Transverse colon (tissue), 4 donors: Measurements from ENCODE around the gene SRPRB. TPM values are rescaled to one million over a fixed set of nuclear protein-coding genes. Genes with fewer than 3 reads are reported as not detected.

ENCODE experiments used
- DNase-seq: peaks from one replicate; pipeline ENCODE4 v3.0.0-alpha.2; 2019
- H3K27ac ChIP-seq, 4 donors: fragments of 200-600 bp; sonication (generic); 2 replicates each; pipeline ENCODE4 v1.5.1; 2016 to 2018; ENCODE audit warnings: inconsistent platforms in 4 of 4
- H3K27me3 ChIP-seq: fragments of 200-600 bp; sonication (generic); 2 replicates; pipeline ENCODE4 v1.5.1; 2017; ENCODE audit warnings: inconsistent platforms
- H3K36me3 ChIP-seq, 4 donors: fragments of 200-600 bp; sonication (generic); 2 replicates each; pipeline ENCODE4 v1.5.1; 2017 to 2019; ENCODE audit warnings: inconsistent platforms in 4 of 4
- H3K4me1 ChIP-seq, 4 donors: fragments of 200-600 bp; sonication (generic); 2 replicates each; pipeline ENCODE4 v1.5.1; 2017 to 2020; ENCODE audit warnings: inconsistent platforms in 4 of 4
- H3K4me3 ChIP-seq, 4 donors: fragments of 200-600 bp; sonication (generic); 1 replicate in 1 of 4; 2 replicates in 3 of 4; pipeline versions ENCODE4 v1.5.1 to v1.6.1; 2017 to 2019; ENCODE audit warnings: inconsistent platforms in 4 of 4
- H3K9me3 ChIP-seq, 2 donors: fragments of 200-600 bp; sonication (generic); 2 replicates each; pipeline ENCODE4 v1.5.1; 2017 to 2019; ENCODE audit warnings: inconsistent platforms in 2 of 2
- EP300 ChIP-seq: sonication (generic); formaldehyde crosslinking; IDR thresholded peaks from one replicate; pipeline ENCODE4 v1.6.1; 2017; ENCODE audit warnings: antibody characterized with exemption, low read depth
- POLR2A ChIP-seq: fragments of 450-650 bp; IDR thresholded peaks from one replicate; pipeline ENCODE4 v1.6.1; 2016; ENCODE audit warnings: antibody characterized with exemption, mild to moderate bottlenecking, moderate library complexity
- POLR2AphosphoS5 ChIP-seq, 3 donors: sonication (generic); formaldehyde crosslinking; IDR thresholded peaks; one replicate each; pipeline ENCODE4 v1.6.1; 2016; ENCODE audit warnings: antibody characterized with exemption in 3 of 3
- WGBS, 2 donors: methylation state at CpG; one replicate each; pipeline ENCODE4 v1.1.5; 2018; ENCODE audit warnings: low coverage in 1 of 2; 5-methylcytosine and 5-hydroxymethylcytosine counted together
- in situ Hi-C, 4 donors: fragments of 200-750 bp; cut with MboI; loops; one replicate each; pipeline versions ENCODE4 v1.15.0 to v1.15.1; 2017; ENCODE audit warnings: low sequenced_read_pairs in 3 of 4, low pct_ligation_motif_present in 1 of 4, low pct_unique_long_range_greater_than_20kb in 1 of 4
- intact Hi-C: fragments of 100-400 bp; cut with DNase I; formaldehyde crosslinking; loops from one replicate; pipeline ENCODE4 v1.15.1; 2023; ENCODE audit warnings: low total_unique reads
- total RNA-seq, 4 donors: library from RNA; depleted of rRNA; stranded (reverse); fragments of >200 nt; gene quantifications; one replicate each; pipeline ENCODE4 v1.1.0, GENCODE V29; 2016
- TF ChIP-seq, protein P1 (sequence below), 5 experiments: fragments of 200-600 bp in 3 of 5; fragments of 450-650 bp in 2 of 5; sonication (generic) in 3 of 5; IDR thresholded peaks; 1 replicate in 2 of 5; 2 replicates in 3 of 5; pipeline ENCODE4 v1.5.1; 2016 to 2017; ENCODE audit warnings: antibody characterized with exemption in 5 of 5, inconsistent platforms in 3 of 5, mild to moderate bottlenecking in 2 of 5, moderate library complexity in 1 of 5

The SRPRB gene
- total RNA-seq, 4 donors from 2014 or later = 1.5 to 14.6 (median 8.1) TPM

DNA sequence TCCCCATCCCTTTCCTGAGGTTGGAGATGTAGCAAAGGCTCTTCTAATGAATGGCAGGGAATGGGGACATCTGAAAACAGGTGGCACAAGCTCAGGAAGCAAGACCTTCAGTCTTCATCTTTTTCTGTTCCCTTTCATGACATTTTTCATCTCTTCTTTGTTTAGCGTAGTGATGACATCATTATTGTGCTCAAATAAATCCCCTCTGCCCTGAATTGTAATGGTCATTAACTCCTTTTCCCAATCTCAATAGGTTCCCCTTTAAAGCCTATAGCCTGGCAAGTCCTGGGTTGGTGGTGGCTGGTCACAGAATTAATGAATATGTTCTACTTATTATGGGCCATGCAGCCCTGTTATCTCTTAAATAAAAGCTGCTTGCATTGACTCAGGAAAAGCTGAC lies 38.0 kb upstream of the SRPRB start:
- DNase-seq = no peak
- Histone ChIP-seq H3K4me1 (no peaks in the 10 kb centered on the region), H3K27ac (no peak overlapping the region), H3K4me3 (no peak overlapping the region), H3K9me3 (no peaks in the 10 kb centered on the region), H3K36me3 (no peaks in the 10 kb centered on the region), H3K27me3 (no peaks in the 10 kb centered on the region)
- WGBS, 2 donors = 90% methylated on average over 1 of the region's 1 CpG
- intact Hi-C loops (no loop called here), in situ Hi-C loops (no loop called here)
- TF ChIP-seq POLR2A (no peak), POLR2AphosphoS5 (IDR thresholded peaks at IDR 0.05) (no peak), EP300 (no peak)
- TF ChIP-seq, protein P1, sequence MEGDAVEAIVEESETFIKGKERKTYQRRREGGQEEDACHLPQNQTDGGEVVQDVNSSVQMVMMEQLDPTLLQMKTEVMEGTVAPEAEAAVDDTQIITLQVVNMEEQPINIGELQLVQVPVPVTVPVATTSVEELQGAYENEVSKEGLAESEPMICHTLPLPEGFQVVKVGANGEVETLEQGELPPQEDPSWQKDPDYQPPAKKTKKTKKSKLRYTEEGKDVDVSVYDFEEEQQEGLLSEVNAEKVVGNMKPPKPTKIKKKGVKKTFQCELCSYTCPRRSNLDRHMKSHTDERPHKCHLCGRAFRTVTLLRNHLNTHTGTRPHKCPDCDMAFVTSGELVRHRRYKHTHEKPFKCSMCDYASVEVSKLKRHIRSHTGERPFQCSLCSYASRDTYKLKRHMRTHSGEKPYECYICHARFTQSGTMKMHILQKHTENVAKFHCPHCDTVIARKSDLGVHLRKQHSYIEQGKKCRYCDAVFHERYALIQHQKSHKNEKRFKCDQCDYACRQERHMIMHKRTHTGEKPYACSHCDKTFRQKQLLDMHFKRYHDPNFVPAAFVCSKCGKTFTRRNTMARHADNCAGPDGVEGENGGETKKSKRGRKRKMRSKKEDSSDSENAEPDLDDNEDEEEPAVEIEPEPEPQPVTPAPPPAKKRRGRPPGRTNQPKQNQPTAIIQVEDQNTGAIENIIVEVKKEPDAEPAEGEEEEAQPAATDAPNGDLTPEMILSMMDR (IDR thresholded peaks at IDR 0.05) = no peak

DNA sequence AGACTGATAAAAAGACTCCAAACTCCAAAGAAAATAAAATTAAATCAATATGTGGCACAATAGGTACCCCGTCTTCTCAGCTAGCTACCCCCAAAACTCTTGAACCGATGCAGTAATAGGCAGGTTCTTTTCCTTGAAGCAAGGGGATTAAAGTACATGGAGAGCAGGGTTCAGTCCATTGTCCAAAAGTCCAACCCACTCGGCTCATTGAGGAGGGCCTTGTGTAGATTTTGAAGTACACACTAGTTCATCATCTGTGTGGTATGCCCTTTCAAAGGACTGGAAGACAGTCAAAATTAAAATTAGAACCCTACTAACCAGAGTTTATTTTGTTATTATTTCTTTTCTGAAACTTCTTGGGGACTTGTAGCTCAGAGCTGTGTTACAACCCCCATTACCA lies 36.1 kb upstream of the SRPRB start:
- Histone ChIP-seq H3K9me3 (no peaks in the 10 kb centered on the region), H3K27ac (no peak overlapping the region), H3K4me1 (no peaks in the 10 kb centered on the region), H3K36me3 (no peaks in the 10 kb centered on the region), H3K27me3 (no peaks in the 10 kb centered on the region), H3K4me3 (no peak overlapping the region)
- WGBS, 2 donors = 75 to 83% methylated on average over 3 of the region's 3 CpGs
- no peak for DNase-seq
- intact Hi-C loops (no loop called here), in situ Hi-C loops (no loop called here)
- no peak for TF ChIP-seq POLR2A
- TF ChIP-seq, protein P1 (IDR thresholded peaks at IDR 0.05) = no peak
- TF ChIP-seq EP300 = no peak
- TF ChIP-seq POLR2AphosphoS5 (IDR thresholded peaks at IDR 0.05) = no peak

- TF ChIP-seq POLR2AphosphoS5 (IDR thresholded peaks at IDR 0.05) = no peak
- TF ChIP-seq, protein P1 (IDR thresholded peaks at IDR 0.05) = no peak
- TF ChIP-seq POLR2A = no peak
- TF ChIP-seq EP300 = no peak
- H3K4me3 ChIP-seq = no peak overlapping the region
- no peak for DNase-seq
- intact Hi-C loops (no loop called here), in situ Hi-C loops (no loop called here)
- H3K27me3 ChIP-seq = no peaks in the 10 kb centered on the region
- H3K27ac ChIP-seq = no peak overlapping the region
- H3K4me1 ChIP-seq = no peaks in the 10 kb centered on the region
- H3K9me3 ChIP-seq = no peaks in the 10 kb centered on the region
- no peaks in the 10 kb centered on the region for H3K36me3 ChIP-seq
- 71 to 89% methylated on average over 2 to 3 of the region's 3 CpGs for WGBS, 2 donors
Measured at GRCh38 chr3:133773732-133774131, 31.9 kb upstream of the SRPRB start.

DNA sequence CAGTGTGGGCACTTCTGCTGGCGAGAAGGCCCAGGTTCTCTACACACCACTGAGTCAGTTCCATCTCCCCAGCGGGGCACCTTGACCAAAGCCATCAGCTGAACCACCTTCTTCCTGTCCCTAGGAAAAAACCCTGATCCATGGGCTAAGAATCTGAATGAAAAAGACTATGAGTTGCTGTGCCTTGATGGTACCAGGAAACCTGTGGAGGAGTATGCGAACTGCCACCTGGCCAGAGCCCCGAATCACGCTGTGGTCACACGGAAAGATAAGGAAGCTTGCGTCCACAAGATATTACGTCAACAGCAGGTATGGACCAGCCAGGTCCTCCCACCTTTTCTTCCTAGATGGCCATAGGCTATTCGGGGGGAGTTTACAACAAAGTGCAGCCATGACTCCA lies 30.3 kb upstream of the SRPRB start:
- intact Hi-C loops = no loop called here
- no peak for TF ChIP-seq EP300
- no peak for TF ChIP-seq POLR2AphosphoS5 (IDR thresholded peaks at IDR 0.05)
- TF ChIP-seq, protein P1 (IDR thresholded peaks at IDR 0.05) = no peak
- no peak for TF ChIP-seq POLR2A

More for the DNA sequence above, 30.3 kb upstream of the SRPRB start:
- no peak overlapping the region for H3K4me3 ChIP-seq
- 89% methylated on average over 9 of the region's 9 CpGs; no CpG with 5 or more reads in 1 of the 2 donors for WGBS, 2 donors
- in situ Hi-C loops = no loop called here
- H3K4me1 ChIP-seq = no peaks in the 10 kb centered on the region
- no peaks in the 10 kb centered on the region for H3K27me3 ChIP-seq
- no peaks in the 10 kb centered on the region for H3K36me3 ChIP-seq
- no peak for DNase-seq
- no peak overlapping the region for H3K27ac ChIP-seq
- no peaks in the 10 kb centered on the region for H3K9me3 ChIP-seq
